HG03135 (cell line): ENCODE measurements around the gene FAXC.

Experiments
- ATAC-seq: cut with Tn5 transposase; IDR thresholded peaks from one replicate; pipeline ENCODE4 v1.9.1; 2021; ENCODE audit warnings: mild to moderate bottlenecking, moderate library complexity; ENCODE audit not compliant: unreplicated experiment

FAXC gene

GRCh38 chr6:99349171-99350141, at the start of gene FAXC:
Gene FAXC (minus strand): TSS chr6:99349674. CDS start chr6:99349372, 302 bp downstream.
- peak; percentile 55 for ATAC-seq

DNA sequence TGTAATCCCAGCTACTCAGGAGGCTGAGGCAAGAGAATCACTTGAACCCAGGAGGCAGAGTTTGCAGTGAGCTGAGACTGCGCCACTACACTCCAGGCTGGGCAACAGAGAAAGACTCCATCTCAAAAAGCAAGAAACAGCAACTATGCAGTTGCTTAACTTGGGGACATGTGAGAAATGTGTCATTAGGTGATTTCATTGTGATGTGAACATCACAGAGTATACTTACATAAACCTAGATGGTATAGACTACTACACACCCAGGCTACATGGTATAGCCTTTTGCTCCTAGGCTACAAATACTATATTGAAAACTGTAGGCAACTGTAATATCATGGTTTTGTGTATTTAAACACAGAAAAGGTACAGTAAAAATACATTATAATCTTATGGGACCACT, 47.8 kb upstream of the FAXC start:
- no peak for ATAC-seq

GRCh38 chr6:99393698-99394531, 44.4 kb upstream of the FAXC start, which contains the start of gene COQ3:
Gene COQ3 (minus strand): TSS chr6:99394195. CDS start chr6:99394179, 16 bp downstream.
- ATAC-seq = peak; percentile 76

DNA sequence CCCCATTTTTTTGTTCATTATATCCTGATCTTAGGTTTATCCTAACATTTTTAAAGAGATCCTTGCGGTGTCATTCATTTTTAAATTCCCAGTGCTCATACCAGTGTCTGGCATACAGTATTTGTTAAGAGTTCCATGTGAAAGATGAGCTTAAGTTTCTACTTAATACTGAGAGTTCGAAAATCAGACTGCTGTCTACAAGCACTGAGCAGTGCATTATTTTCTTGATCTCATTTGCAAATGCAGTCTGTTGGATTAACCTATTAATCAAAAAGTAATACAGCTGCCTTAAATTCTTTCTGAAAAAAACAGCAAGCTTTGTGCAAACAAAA, 43.9 kb upstream of the FAXC start:
- ATAC-seq = peak; percentile 30

GRCh38 chr6:99390896-99391295, 41.4 kb upstream of the FAXC start:
- ATAC-seq = no peak

- ATAC-seq = no peak
Observed at GRCh38 chr6:99384507-99384906, 35.0 kb upstream of the FAXC start.

DNA sequence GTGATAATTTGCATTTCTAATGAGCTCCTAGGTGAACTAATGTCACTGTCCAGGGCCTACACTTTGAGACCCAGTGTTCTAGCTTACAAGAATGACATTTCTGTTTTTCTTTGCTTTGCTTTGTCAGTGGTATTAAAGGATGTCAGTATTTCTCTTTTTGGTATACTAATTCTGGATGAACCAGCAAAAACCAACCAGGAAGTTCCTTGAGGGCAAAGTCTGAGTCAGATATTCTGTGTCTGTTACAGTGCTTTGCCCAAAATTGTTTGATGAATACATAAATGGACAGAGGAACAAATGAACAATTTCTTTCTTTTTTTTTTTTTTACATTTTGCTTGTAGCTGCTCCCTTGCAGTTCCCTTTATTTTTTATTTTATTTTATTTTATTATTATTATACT, 29.2 kb upstream of the FAXC start:
- ATAC-seq = no peak

- ATAC-seq = no peak
Observed at GRCh38 chr6:99369533-99369932, 20.1 kb upstream of the FAXC start.

- ATAC-seq = no peak
Observed at GRCh38 chr6:99366852-99367251, 17.4 kb upstream of the FAXC start.

DNA sequence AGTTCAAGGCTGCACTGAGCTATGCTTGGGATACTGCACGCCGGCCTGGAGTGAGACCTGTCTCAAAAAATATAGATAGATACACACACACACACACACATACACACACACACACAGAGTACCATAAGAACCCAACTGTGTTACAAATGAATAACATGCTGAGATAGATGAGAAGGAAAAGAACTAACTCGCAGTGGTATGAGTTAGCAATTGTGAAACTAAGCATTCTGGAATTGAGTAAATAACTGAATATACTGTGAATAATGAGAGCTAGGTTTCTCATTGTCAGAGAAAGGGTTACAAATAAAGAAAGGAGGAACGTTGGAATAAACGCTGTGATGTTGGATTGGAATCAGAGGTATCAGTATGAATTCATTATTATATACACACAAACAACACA, 14.6 kb upstream of the FAXC start:
- peak; percentile 68 for ATAC-seq

DNA sequence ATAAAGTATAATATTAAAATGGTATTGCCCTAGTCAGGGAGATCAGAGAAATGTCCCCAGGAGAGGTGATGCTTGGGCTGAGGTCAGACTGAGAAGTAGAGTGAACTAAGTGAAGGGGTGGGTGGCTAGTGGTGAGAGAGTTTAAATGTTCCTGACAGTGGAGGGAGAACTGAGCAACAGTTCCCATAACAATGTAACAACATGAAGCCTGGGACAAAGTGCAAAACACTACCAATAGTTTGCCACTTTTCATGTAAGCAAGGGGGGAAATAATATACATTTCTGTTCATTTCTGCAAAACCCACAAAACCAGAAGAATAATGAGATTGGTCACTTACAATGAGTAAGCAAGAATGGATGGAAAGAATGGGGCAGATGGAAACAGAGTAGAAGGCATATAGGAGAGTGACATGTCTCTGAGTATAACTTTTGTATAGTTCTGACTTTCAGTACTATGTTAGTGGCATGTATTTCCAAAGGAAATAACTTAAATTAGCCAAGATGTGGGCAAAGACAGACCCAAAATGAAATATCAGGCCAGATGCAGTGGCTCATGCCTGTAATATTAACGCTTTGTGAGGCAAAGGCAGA, 13.3 kb upstream of the FAXC start:
- no peak for ATAC-seq

DNA sequence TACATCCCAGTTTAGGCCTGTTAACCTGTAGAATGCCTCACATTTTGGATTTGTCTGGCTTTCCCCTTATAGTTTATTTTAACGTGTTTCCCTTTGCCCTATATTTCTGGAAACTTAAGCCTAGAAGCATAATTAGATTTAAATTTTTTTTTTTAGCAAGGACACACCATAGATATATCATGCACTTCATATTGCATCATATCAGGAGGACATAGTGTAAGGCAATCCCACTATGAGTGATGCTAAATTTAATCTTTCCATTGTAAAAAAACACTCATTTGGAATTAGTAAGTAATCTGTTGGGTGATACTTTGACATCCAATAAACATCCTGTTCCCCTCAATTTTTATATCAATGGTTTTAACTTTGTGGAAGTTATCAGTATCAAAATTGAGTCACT, 10.3 kb upstream of the FAXC start:
- no peak for ATAC-seq

DNA sequence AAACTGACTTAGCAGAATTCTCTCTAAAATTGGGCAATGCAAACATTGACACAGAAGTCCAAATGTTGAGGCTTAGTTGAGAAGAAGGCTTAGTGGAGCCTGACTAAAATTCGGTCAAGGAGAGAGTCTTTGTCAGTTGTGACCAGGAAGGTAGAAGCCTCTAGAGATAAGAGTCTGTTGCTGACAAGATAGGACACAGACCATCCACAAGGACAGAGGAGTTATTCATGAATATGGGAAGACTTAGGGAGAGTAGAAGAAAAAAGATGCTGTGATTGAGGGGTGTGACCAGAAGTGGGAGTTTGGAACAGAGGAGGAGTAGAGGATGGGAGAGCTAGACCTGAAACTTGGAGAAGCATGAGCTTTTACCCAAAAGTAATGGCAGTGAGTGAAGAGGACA, 7.2 kb upstream of the FAXC start:
- no peak for ATAC-seq

GRCh38 chr6:99354983-99355382, 5.5 kb upstream of the FAXC start:
- ATAC-seq = no peak

DNA sequence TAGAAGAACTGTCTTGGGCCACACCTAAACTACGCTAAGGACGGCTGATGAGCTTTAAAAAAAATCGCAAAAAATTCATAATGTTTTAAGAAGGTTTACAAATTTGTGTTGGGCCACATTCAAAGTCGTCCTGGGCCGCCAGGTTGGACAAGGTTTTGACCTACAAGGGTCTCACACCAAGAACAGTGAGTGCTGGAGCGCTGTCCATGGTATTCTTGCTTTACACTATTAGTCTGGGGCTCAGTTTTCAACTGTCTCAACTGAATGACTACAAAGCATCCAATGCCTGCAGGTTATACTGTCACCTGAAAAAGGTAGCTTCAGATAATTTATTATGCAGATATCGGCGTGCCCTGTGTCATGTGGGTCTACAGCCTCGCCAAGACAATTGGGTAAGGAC, 3.7 kb upstream of the FAXC start:
- no peak for ATAC-seq

GRCh38 chr6:99350573-99350972, 1.1 kb upstream of the FAXC start:
- no peak for ATAC-seq

DNA sequence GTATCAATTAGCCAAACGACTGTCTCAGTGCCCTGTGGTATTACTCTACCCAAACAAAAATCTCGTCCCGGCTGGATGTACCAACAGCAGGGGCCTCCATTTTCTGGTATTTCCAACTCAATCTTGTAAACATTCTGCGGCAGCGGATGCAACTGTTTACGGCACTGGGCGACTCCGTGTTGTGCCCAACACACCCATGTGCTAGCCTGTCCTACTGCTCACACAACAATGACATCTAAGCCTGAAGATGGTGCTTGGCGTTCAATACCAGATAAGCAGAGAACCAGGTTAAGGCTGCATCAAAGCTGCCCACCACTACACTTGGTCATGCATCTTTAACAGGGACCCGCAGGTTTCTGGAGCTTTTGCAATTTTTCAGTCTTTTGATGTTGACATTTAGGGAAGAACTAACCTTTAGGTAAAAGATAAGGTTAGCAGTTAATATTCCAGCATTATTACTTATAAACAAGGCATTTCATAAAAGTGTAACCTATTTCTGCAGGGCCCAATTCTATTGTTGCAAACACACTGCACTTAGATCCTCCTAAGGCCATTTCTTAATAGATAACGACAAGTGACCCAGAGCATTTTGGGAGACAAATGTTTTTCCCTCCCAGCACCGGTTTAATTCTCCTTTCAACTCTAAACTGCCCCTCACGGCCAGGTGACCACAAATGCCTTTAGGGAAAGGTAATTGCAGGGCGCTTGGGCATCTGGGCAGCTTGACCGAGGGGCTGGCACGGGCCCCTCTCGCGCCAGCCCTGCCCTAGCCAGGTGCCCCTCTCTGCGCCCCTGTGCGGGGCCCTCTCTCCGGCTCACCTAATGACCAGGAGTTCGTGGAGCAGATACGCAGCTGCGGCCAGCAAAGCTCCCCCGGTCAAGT, 945 bp downstream of the FAXC start:
- ATAC-seq = no peak

DNA sequence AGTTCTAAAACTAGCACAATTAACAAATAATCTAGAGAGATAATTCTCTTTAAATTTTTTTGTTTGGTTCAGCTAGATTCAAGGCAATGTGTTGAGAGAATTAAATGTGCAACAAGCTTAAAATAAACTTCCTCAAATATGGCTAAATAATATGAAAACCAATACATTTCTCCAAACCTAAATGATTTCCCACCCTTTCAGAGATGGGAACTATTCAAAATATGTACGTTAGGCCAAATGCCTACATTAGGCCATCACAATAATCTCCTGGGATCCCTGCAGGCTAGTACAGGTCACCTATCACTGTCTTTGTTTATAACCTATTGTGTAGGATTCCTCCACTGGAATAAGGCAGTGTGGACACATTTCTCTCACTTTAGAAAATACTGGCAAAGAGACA, 1.7 kb downstream of the FAXC start:
- no peak for ATAC-seq

DNA sequence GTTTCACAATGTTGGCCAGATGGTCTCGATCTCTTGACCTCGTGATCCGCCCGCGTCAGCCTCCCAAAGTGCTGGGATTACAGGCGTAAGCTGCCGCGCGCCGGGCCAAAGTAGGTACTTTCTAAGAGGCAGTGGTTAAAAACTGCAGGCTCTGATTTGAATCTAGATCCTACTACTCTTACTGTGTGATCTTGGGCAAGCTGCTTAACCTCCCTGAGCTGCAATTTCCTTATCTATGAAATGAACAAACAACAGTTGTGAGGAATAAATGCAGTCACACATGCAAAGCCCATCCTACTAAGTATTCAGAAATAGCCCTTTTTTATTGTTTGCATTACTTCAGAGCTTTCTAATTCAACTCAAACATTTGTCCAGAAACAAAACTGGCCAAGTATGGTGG, 2.9 kb downstream of the FAXC start:
- no peak for ATAC-seq

- no peak for ATAC-seq
Observed at GRCh38 chr6:99345164-99345563, 4.3 kb downstream of the FAXC start.

DNA sequence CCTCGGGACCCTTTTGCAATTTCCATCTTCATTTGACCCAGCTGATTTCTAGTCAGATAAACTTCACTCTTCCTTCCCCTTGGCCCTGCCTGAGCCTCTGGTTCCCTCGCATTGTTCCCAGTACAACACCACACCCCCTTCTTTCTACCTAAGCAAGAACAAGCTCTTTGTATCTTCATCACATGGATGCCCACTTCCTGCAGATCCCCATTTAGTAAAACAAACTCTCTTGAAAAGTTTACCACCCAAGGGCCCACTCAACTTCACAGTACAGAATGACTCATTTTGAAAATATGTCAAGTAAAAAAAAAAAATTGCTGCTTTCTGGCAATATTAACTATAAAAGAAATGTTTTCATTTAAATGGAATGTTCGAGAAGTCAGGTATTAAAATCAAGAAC, 5.2 kb downstream of the FAXC start:
- ATAC-seq = no peak
